ENCODE data around the gene GPX6.

GPX6 gene

GRCh38 chr6:28522594-28523240 is 7.1 kb upstream of the GPX6 start:
- TF ChIP-seq REST (IDR thresholded peaks at IDR 0.05; ENCODE audit: low read depth) (no peak), TCF12 (IDR thresholded peaks at IDR 0.05; ENCODE audit: low read depth) (no peak)

DNA sequence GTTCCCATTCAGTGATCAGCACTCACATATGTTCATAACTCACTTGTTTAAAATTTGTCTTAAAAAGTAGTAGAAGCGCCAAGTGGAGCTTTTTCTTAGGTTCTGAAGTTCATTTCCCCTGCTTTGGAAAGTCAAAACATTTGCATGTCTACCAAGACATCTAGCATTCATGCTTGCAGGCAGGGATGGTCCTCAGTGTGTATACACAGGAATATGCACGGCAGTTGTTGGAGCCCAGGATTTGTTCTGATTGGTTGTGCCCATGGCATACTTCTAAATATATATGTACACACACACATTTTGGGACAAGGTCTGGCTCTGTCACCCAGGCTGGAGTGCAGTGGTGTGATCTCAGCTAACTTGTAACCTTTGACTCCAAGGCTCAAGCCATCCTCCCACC is 2.4 kb upstream of the GPX6 start:
- no peak for TF ChIP-seq REST (IDR thresholded peaks at IDR 0.05; ENCODE audit: low read depth)
- no peak for TF ChIP-seq YY1 (IDR thresholded peaks at IDR 0.05; ENCODE audit: low read depth)
- no peak for TF ChIP-seq EGR1 (IDR thresholded peaks at IDR 0.05)
- no peak for TF ChIP-seq MAX (IDR thresholded peaks at IDR 0.05)
- no peak for TF ChIP-seq TEAD4 (IDR thresholded peaks at IDR 0.05)
- TF ChIP-seq TCF12 (IDR thresholded peaks at IDR 0.05; ENCODE audit: low read depth) = no peak
- no peak for TF ChIP-seq EP300 (IDR thresholded peaks at IDR 0.05; ENCODE audit: borderline replicate concordance)
- no peak for TF ChIP-seq CREB1 (IDR thresholded peaks at IDR 0.05; ENCODE audit: low read depth)
- no peak for TF ChIP-seq TAF1 (IDR thresholded peaks at IDR 0.05; ENCODE audit: low read depth)

- no peak for TF ChIP-seq CREB1 (IDR thresholded peaks at IDR 0.05; ENCODE audit: low read depth)
- TF ChIP-seq, protein P1, sequence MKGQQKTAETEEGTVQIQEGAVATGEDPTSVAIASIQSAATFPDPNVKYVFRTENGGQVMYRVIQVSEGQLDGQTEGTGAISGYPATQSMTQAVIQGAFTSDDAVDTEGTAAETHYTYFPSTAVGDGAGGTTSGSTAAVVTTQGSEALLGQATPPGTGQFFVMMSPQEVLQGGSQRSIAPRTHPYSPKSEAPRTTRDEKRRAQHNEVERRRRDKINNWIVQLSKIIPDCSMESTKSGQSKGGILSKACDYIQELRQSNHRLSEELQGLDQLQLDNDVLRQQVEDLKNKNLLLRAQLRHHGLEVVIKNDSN (IDR thresholded peaks at IDR 0.05) = no peak
- no peak for TF ChIP-seq TCF12 (IDR thresholded peaks at IDR 0.05; ENCODE audit: low read depth)
- no peak for TF ChIP-seq RAD21 (IDR thresholded peaks at IDR 0.05; ENCODE audit: low read depth)
- no peak for TF ChIP-seq ZBTB7A (IDR thresholded peaks at IDR 0.05; ENCODE audit: low read depth)
- TF ChIP-seq TAF1 (IDR thresholded peaks at IDR 0.05; ENCODE audit: low read depth) = no peak
- no peak for TF ChIP-seq CEBPB (IDR thresholded peaks at IDR 0.05)
- TF ChIP-seq MAX (IDR thresholded peaks at IDR 0.05) = no peak
- no peak for TF ChIP-seq NFIC (IDR thresholded peaks at IDR 0.05)
- no peak for TF ChIP-seq REST (IDR thresholded peaks at IDR 0.05; ENCODE audit: low read depth)
- TF ChIP-seq FOXM1 (IDR thresholded peaks at IDR 0.05; ENCODE audit: borderline replicate concordance, low read depth) = no peak
- no peak for TF ChIP-seq YY1 (IDR thresholded peaks at IDR 0.05; ENCODE audit: low read depth)
- no peak for TF ChIP-seq EP300 (IDR thresholded peaks at IDR 0.05; ENCODE audit: borderline replicate concordance)
- no peak for TF ChIP-seq EGR1 (IDR thresholded peaks at IDR 0.05)
- no peak for TF ChIP-seq TEAD4 (IDR thresholded peaks at IDR 0.05)
Measured at GRCh38 chr6:28511628-28512300, 3.8 kb downstream of the GPX6 start.

GRCh38 chr6:28506807-28507475 is 8.7 kb downstream of the GPX6 start:
- TF ChIP-seq YY1 (IDR thresholded peaks at IDR 0.05; ENCODE audit: low read depth) (no peak), EP300 (IDR thresholded peaks at IDR 0.05; ENCODE audit: borderline replicate concordance) (no peak), RAD21 (IDR thresholded peaks at IDR 0.05; ENCODE audit: low read depth) (no peak)

- TF ChIP-seq ZBTB7A (IDR thresholded peaks at IDR 0.05; ENCODE audit: low read depth) (no peak), TAF1 (IDR thresholded peaks at IDR 0.05; ENCODE audit: low read depth) (no peak), MAX (IDR thresholded peaks at IDR 0.05) (no peak), REST (IDR thresholded peaks at IDR 0.05; ENCODE audit: low read depth) (no peak), RAD21 (IDR thresholded peaks at IDR 0.05; ENCODE audit: low read depth) (no peak), NFIC (IDR thresholded peaks at IDR 0.05) (no peak), TCF12 (IDR thresholded peaks at IDR 0.05; ENCODE audit: low read depth) (no peak), TEAD4 (IDR thresholded peaks at IDR 0.05) (no peak)
- TF ChIP-seq, protein P1 (IDR thresholded peaks at IDR 0.05) = no peak
Measured at GRCh38 chr6:28505733-28506132, 9.9 kb downstream of the GPX6 start.

Data from Ishikawa (cell line).